Heart right ventricle (tissue), 16 donors: Measurements from ENCODE around the gene FGD4. TPM values are rescaled to one million over a fixed set of nuclear protein-coding genes. Genes with fewer than 3 reads are reported as not detected.

Experiments used
- ATAC-seq, 8 donors: fragments of 200-7000 bp; cut with Tn5 transposase; one replicate each; pipeline ENCODE4 v1.9.1; 2020; ENCODE audit warnings: mild to moderate bottlenecking in 8 of 8, moderate library complexity in 8 of 8, moderate number of reproducible peaks in 1 of 8
- DNase-seq, 2 donors: peaks; one replicate each; pipeline ENCODE4 v3.0.0-alpha.2; 2020
- H3K27ac ChIP-seq, 10 donors: fragments of 200-600 bp; sonication (generic) in 2 of 10; one replicate each; pipeline versions ENCODE4 v1.5.0 to v1.8.0; 2020 to 2022; ENCODE audit warnings: mild to moderate bottlenecking in 3 of 10
- H3K27me3 ChIP-seq, 7 donors: fragments of 200-600 bp; one replicate each; pipeline ENCODE4 v1.8.0; 2021 to 2022; ENCODE audit warnings: mild to moderate bottlenecking in 2 of 7
- H3K36me3 ChIP-seq, 9 donors: fragments of 200-600 bp; sonication (generic) in 1 of 9; one replicate each; pipeline versions ENCODE4 v1.5.0 to v1.8.0; 2020 to 2022; ENCODE audit warnings: mild to moderate bottlenecking in 2 of 9
- H3K4me1 ChIP-seq, 9 donors: fragments of 200-600 bp; sonication (generic) in 1 of 9; one replicate each; pipeline versions ENCODE4 v1.5.0 to v1.8.0; 2020 to 2022; ENCODE audit warnings: mild to moderate bottlenecking in 4 of 9
- H3K4me3 ChIP-seq, 10 donors: fragments of 200-600 bp; sonication (generic) in 2 of 10; one replicate each; pipeline versions ENCODE4 v1.5.0 to v1.8.0; 2020 to 2022; ENCODE audit warnings: mild to moderate bottlenecking in 7 of 10, moderate library complexity in 2 of 10
- H3K9me3 ChIP-seq, 11 donors: fragments of 200-600 bp in 10 of 11; sonication (generic) in 2 of 11; one replicate each; pipeline versions ENCODE4 v1.5.0 to v1.8.0; 2013 to 2022; ENCODE audit warnings: mild to moderate bottlenecking in 2 of 11, control low read depth in 1 of 11, moderate library complexity in 1 of 11
- CTCF ChIP-seq, 9 donors: fragments of 200-600 bp; sonication (generic) in 2 of 9; IDR thresholded peaks; one replicate each; pipeline versions ENCODE4 v1.5.0 to v1.8.0; 2021 to 2022; ENCODE audit warnings: antibody characterized with exemption in 9 of 9, mild to moderate bottlenecking in 5 of 9, moderate library complexity in 1 of 9
- WGBS, 2 donors: extraction: QIAGEN DNeasy Blood & Tissue Kit; methylation state at CpG; one replicate each; pipeline ENCODE4 v1.1.7; 2013; ENCODE audit warnings: inconsistent platforms in 1 of 2; 5-methylcytosine and 5-hydroxymethylcytosine counted together
- intact Hi-C, 10 donors: fragments of 100-400 bp; cut with DNase I; formaldehyde crosslinking; loops; one replicate each; pipeline versions ENCODE4 v1.11.1 to v1.14.2; 2022
- polyA plus RNA-seq, 2 donors: library from polyadenylated mRNA; stranded (reverse); fragments of 200-250 nt; gene quantifications; one replicate each; pipeline ENCODE4 v1.2.3, GENCODE V29; 2013
- total RNA-seq, 10 donors: library from RNA; stranded (reverse); fragmentation: NEBNext Ultra II Directional in 3 of 10; extraction: Animal tissue kit (Norgen Biotek cat#: 25700) in 3 of 10; gene quantifications; one replicate each; pipeline versions ENCODE4 v1.2.1 to v1.2.4, GENCODE V29; 2021 to 2023
- donor health status: Arrhythmogenic right ventricular cardiomyopathy.
- donor health status: ischemic (EF 13 %, LVEDD 7.1; RV severe dilation, severe dysfunction).
- donor health status: healthy with polysubstance abuse.
- donor health status: DM: no; HTN: yes; CAD: no.
- donor health status: DM: no; HTN: no; CAD: no.
- donor health status: ischemic (EF 25% LVEDD 6.9; RV normal size, moderate dysfunction).
- donor health status: ischemic (EF 25% LVEDD 5.7; RV mildly dilated, moderate dysfunction).
- donor health status: healthy.
- donor health status: DM: yes; HTN: yes; CAD: no.
- donor health status: Ischemic cardiomyopathy.
- donor health status: ischemic (EF 35%, LVEDD 5.7; RV mildly dilated, moderate dysfunction).
- donor health status: nonischemic (EF 11% LVEDD 7.7; RV severe dilation, severe dysfunction).
- donor health status: DM: yes; HTN: yes; CAD: no.
- donor health status: PGD.
- donor health status: ischemic (EF 29% LVEDD 5.4; RV normal size, mild dysfunction).
- donor health status: nonischemic (EF 23%, LVEDD 6.1; RV moderate dilation, normal function).

The FGD4 gene
- total and polyA plus RNA-seq, 12 donors: 2.6 to 36.9 (median 25.5) TPM

GRCh38 chr12:32418221-32418620, 18.9 kb downstream of the FGD4 start:
- ATAC-seq (no peak), DNase-seq (no peak)
- H3K4me3 ChIP-seq: no peak overlapping the region
- H3K4me1 ChIP-seq: peaks cover 4 to 23% (median 11%) of the 10 kb centered on the region in 9 donors
- H3K9me3 ChIP-seq: peaks cover 0 to 4% (median 0%) of the 10 kb centered on the region in 11 donors
- 99 to 100% methylated on average over 5 of the region's 5 CpGs for WGBS, 2 donors
- no peak for TF ChIP-seq CTCF (IDR thresholded peaks at IDR 0.05)
- intact Hi-C loops: no loop called here
- no peaks in the 10 kb centered on the region for H3K27me3 ChIP-seq
- no peak overlapping the region for H3K27ac ChIP-seq
- no peaks in the 10 kb centered on the region for H3K36me3 ChIP-seq

DNA sequence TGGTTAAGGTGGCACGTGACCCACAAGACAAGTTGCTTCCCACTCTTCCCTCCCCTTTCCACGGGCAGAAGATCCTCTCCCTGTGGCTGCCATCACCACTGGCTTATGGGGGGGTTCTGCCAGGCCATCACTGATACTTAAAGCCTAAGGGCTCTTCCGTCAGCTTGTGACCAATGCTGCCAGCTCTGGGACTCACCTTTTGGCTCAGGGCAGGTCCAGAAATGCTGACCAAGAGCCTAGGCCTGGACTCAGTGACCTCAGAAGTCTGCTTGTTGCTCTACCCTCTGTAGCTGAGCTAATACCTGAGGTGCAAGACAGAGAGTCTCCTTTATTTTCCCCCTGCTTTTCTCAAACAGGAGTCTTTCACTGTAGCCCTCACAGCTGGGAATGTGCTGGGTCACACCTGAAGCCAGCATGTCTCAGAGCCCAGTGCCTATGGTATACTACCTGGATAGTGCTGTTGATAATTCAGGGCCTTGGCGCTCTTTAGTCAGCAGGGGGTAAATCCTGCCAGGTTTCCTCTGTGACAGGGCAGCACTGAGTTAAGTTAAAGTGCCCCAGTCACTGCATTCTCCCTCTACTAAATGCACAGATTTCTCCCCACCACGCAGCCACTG, 19.7 kb downstream of the FGD4 start:
- no peaks in the 10 kb centered on the region for H3K27me3 ChIP-seq
- H3K4me1 ChIP-seq: peaks cover 4 to 29% (median 11%) of the 10 kb centered on the region in 9 donors
- intact Hi-C loops: no loop called here
- ATAC-seq (peak in 1 of 8 donors; percentile 15), DNase-seq (no peak)
- TF ChIP-seq CTCF (IDR thresholded peaks at IDR 0.05): no peak
- H3K27ac ChIP-seq: no peak overlapping the region
- no peaks in the 10 kb centered on the region for H3K36me3 ChIP-seq
- peaks cover 0 to 4% (median 0%) of the 10 kb centered on the region in 11 donors for H3K9me3 ChIP-seq
- H3K4me3 ChIP-seq: no peak overlapping the region
- WGBS, 2 donors: 76 to 85% methylated on average over 5 of the region's 5 CpGs

- Histone ChIP-seq H3K9me3 (peaks cover 0 to 5% (median 0%) of the 10 kb centered on the region in 11 donors), H3K27me3 (no peaks in the 10 kb centered on the region), H3K36me3 (no peaks in the 10 kb centered on the region), H3K4me1 (peaks cover 4 to 29% (median 11%) of the 10 kb centered on the region in 9 donors), H3K4me3 (no peak overlapping the region), H3K27ac (no peak overlapping the region)
- 22 to 36% methylated on average over 2 of the region's 2 CpGs for WGBS, 2 donors
- intact Hi-C loops: no loop called here
- DNase-seq: no peak
- ATAC-seq: peak in 6 of 8 donors; percentile 33 to 79 (median 54)
- TF ChIP-seq CTCF (IDR thresholded peaks at IDR 0.05): no peak
These were observed 20.2 kb downstream of the FGD4 start for GRCh38 chr12:32419520-32419960.

DNA sequence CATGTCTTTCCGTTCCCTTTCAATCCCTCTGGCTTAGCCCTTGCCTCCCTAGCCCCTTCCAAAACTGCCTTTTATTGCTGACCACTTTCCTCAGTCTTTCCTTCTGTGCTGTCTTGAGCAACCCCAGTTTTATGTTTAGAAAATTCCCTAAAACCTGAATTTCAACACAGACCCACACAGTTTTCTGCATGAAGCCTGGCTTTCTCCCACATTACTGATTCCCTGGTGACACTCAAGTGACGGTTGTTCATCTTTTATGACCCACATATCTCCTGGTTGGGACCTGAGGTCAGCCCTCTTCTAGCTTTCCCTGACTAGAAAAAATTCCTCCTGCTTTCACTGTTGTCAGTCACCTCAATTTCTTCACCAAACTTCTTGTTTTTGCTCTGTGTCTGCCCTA, 21.0 kb downstream of the FGD4 start:
- ATAC-seq (no peak), DNase-seq (no peak)
- Histone ChIP-seq H3K27me3 (no peaks in the 10 kb centered on the region), H3K9me3 (peaks cover 0 to 6% (median 0%) of the 10 kb centered on the region in 11 donors), H3K4me1 (peaks cover 4 to 29% (median 11%) of the 10 kb centered on the region in 9 donors), H3K36me3 (no peaks in the 10 kb centered on the region), H3K27ac (no peak overlapping the region), H3K4me3 (no peak overlapping the region)
- TF ChIP-seq CTCF (IDR thresholded peaks at IDR 0.05): no peak
- 88 to 90% methylated on average over 2 of the region's 2 CpGs for WGBS, 2 donors
- intact Hi-C loops: no loop called here
